OCI-LY3 (cell line): ENCODE data around the gene ZEB2.

Source experiments
- H2AFZ ChIP-seq: fragments of 200-600, 300-600 bp; shearing (Covaris generic); 2 replicates; pipeline ENCODE4 v1.6.0; 2014; ENCODE audit warnings: antibody characterized with exemption, low read depth, low read length
- H3K27ac ChIP-seq: fragments of 200-600, 300-600 bp; sonication (generic); 2 replicates; pipeline ENCODE4 v1.5.1; 2014; ENCODE audit warnings: mild to moderate bottlenecking, low read length, moderate library complexity, mixed read lengths
- H3K27me3 ChIP-seq: fragments of 200-600, 300-600 bp; sonication (generic); 2 replicates; pipeline ENCODE4 v1.6.1; 2014; ENCODE audit warnings: low read depth, low read length, mixed read lengths
- H3K36me3 ChIP-seq: fragments of 200-600, 300-600 bp; sonication (generic); replicated peaks from 2 replicates; pipeline ENCODE3; 2014; ENCODE audit warnings: low read depth, low read length, mixed read lengths
- H3K4me1 ChIP-seq: fragments of 300-600, 200-600 bp; sonication (generic); 2 replicates; pipeline ENCODE4 v1.6.1; 2014; ENCODE audit warnings: low read length, mixed read lengths
- H3K4me2 ChIP-seq: fragments of 200-600, 300-600 bp; sonication (generic); 2 replicates; pipeline ENCODE4 v1.6.1; 2014; ENCODE audit warnings: low read length, mixed read lengths
- H3K4me3 ChIP-seq: fragments of 300-600, 200-600 bp; sonication (generic); 2 replicates; pipeline ENCODE4 v1.5.1; 2014; ENCODE audit warnings: antibody characterized with exemption, mild to moderate bottlenecking, low read length, moderate library complexity
- H3K79me2 ChIP-seq: fragments of 300-600, 200-600 bp; shearing (Covaris generic); 2 replicates; pipeline ENCODE4 v1.6.1; 2014; ENCODE audit warnings: mild to moderate bottlenecking, low read length, mixed read lengths
- H3K9ac ChIP-seq: fragments of 300-600, 200-600 bp; shearing (Covaris generic); 2 replicates; pipeline ENCODE4 v1.6.0; 2014; ENCODE audit warnings: mild to moderate bottlenecking, low read length, moderate library complexity
- H3K9me3 ChIP-seq: fragments of 200-600, 300-600 bp; shearing (Covaris generic); 2 replicates; pipeline ENCODE4 v1.6.1; 2014; ENCODE audit warnings: low read length, mixed read lengths; ENCODE audit not compliant: insufficient read depth
- H4K20me1 ChIP-seq: fragments of 200-600, 300-600 bp; sonication (generic); 2 replicates; pipeline ENCODE4 v1.6.1; 2016; ENCODE audit warnings: low read length, mixed read lengths; ENCODE audit not compliant: insufficient read depth
- CTCF ChIP-seq: fragments of 200-600, 300-600 bp; sonication (generic); IDR thresholded peaks from 2 replicates; pipeline ENCODE4 v1.5.1; 2014; ENCODE audit warnings: antibody characterized with exemption, low read length, low read depth
- EZH2phosphoT487 ChIP-seq: fragments of 200-600 bp; shearing (Covaris generic); IDR thresholded peaks from 2 replicates; pipeline ENCODE4 v1.6.1; 2018; ENCODE audit warnings: antibody characterized with exemption, mixed run types, low read depth

ZEB2 gene

GRCh38 chr2:144477281-144477956, 42.5 kb downstream of the ZEB2 start:
- Histone ChIP-seq H2AFZ (no peak overlapping the region), H3K4me3 (no peak overlapping the region), H3K27me3 (no peaks in the 10 kb centered on the region), H3K79me2 (no peaks in the 10 kb centered on the region), H3K36me3 (peaks cover 19% of the 10 kb centered on the region), H3K4me1 (peaks cover 15% of the 10 kb centered on the region), H3K9ac (no peak overlapping the region), H4K20me1 (peaks cover 9% of the 10 kb centered on the region; the same call in 1 of the 2 replicates), H3K4me2 (no peak overlapping the region), H3K27ac (no peak overlapping the region), H3K9me3 (0 out of 2 replicates have a peak, but pooled peaks cover 3% of the 10 kb centered on the region)
- no peak for TF ChIP-seq EZH2phosphoT487
- TF ChIP-seq CTCF = no peak

- Histone ChIP-seq H3K27me3 (no peaks in the 10 kb centered on the region), H3K36me3 (peaks cover 12% of the 10 kb centered on the region), H2AFZ (no peak overlapping the region), H4K20me1 (peaks cover 15% of the 10 kb centered on the region; the same call in 1 of the 2 replicates), H3K9me3 (0 out of 2 replicates have a peak, but pooled peaks cover 3% of the 10 kb centered on the region), H3K9ac (no peak overlapping the region), H3K4me1 (peaks cover 17% of the 10 kb centered on the region), H3K79me2 (no peaks in the 10 kb centered on the region), H3K27ac (no peak overlapping the region), H3K4me3 (no peak overlapping the region), H3K4me2 (no peak overlapping the region)
- TF ChIP-seq EZH2phosphoT487 = no peak
- no peak for TF ChIP-seq CTCF
These were observed 43.2 kb downstream of the ZEB2 start for GRCh38 chr2:144476682-144477081.

GRCh38 chr2:144475569-144476275, 44.2 kb downstream of the ZEB2 start:
- Histone ChIP-seq H3K4me1 (peaks cover 17% of the 10 kb centered on the region), H3K79me2 (no peaks in the 10 kb centered on the region; the same call in none of the 2 replicates), H3K36me3 (peaks cover 7% of the 10 kb centered on the region), H3K27ac (no peak overlapping the region), H3K4me3 (no peak overlapping the region), H4K20me1 (peaks cover 20% of the 10 kb centered on the region; the same call in 1 of the 2 replicates), H3K4me2 (no peak overlapping the region), H3K9ac (no peak overlapping the region), H3K9me3 (no peaks in the 10 kb centered on the region), H3K27me3 (no peaks in the 10 kb centered on the region), H2AFZ (no peak overlapping the region)
- TF ChIP-seq EZH2phosphoT487 (no peak), CTCF (no peak)

GRCh38 chr2:144475044-144475443, 44.9 kb downstream of the ZEB2 start:
- H3K36me3 ChIP-seq = peaks cover 7% of the 10 kb centered on the region
- no peak overlapping the region for H3K4me2 ChIP-seq
- H4K20me1 ChIP-seq = peaks cover 17% of the 10 kb centered on the region; the same call in 1 of the 2 replicates
- H3K4me3 ChIP-seq = no peak overlapping the region
- no peak overlapping the region for H3K9ac ChIP-seq
- H3K27me3 ChIP-seq = no peaks in the 10 kb centered on the region
- no peak overlapping the region for H3K27ac ChIP-seq
- H3K9me3 ChIP-seq = no peaks in the 10 kb centered on the region
- H3K4me1 ChIP-seq = peaks cover 22% of the 10 kb centered on the region
- H2AFZ ChIP-seq = no peak overlapping the region
- peaks cover 3% of the 10 kb centered on the region for H3K79me2 ChIP-seq
- TF ChIP-seq EZH2phosphoT487 (no peak), CTCF (no peak)
